ENCODE measurements around the gene MLPH. TPM values are rescaled to one million over a fixed set of nuclear protein-coding genes. Genes with fewer than 3 reads are reported as not detected.

MLPH gene
- total and polyA plus RNA-seq, 9 of the 15 experiments (the other 6 are each of a cell fraction or from before 2014, with no cell fraction given): 0.22 TPM; not detected in 8

- no peak for TF ChIP-seq ZBTB5 (IDR thresholded peaks at IDR 0.05)
- TF ChIP-seq PRMT5 (CRISPR knock-in tag; IDR thresholded peaks at IDR 0.05): no peak
- TF ChIP-seq KLF10 (CRISPR knock-in tag; IDR thresholded peaks at IDR 0.05): no peak
- no peak for TF ChIP-seq ESRRA (IDR thresholded peaks at IDR 0.05; ENCODE audit: borderline replicate concordance, low read depth)
- TF ChIP-seq ZC3H8 (IDR thresholded peaks at IDR 0.05): no peak
- no peak for TF ChIP-seq ATF4 (CRISPR knock-in tag; IDR thresholded peaks at IDR 0.05)
- no peak for TF ChIP-seq ZNF431 (CRISPR knock-in tag; IDR thresholded peaks at IDR 0.05)
- no peak for TF ChIP-seq EZH2 (IDR thresholded peaks at IDR 0.05; ENCODE audit: borderline replicate concordance, low read depth, low read length)
- no peak for TF ChIP-seq ZBTB1 (CRISPR knock-in tag; IDR thresholded peaks at IDR 0.05; ENCODE audit: borderline replicate concordance, low read depth)
- TF ChIP-seq ARID3A (IDR thresholded peaks at IDR 0.05; ENCODE audit: borderline replicate concordance, low read depth, low read length): no peak
- TF ChIP-seq SP1 (CRISPR knock-in tag; IDR thresholded peaks at IDR 0.05): no peak
- no peak for TF ChIP-seq FOS (IDR thresholded peaks at IDR 0.05; ENCODE audit: extremely low read depth, insufficient read length)
- TF ChIP-seq BRD9 (IDR thresholded peaks at IDR 0.05; ENCODE audit: low read depth, partially characterized antibody): no peak
- no peak for TF ChIP-seq MYNN (IDR thresholded peaks at IDR 0.05)
- TF ChIP-seq MYNN (CRISPR knock-in tag; IDR thresholded peaks at IDR 0.05): no peak
- no peak for TF ChIP-seq MAFF (IDR thresholded peaks at IDR 0.05; ENCODE audit: low read length)
- no peak for TF ChIP-seq ZNF217 (CRISPR knock-in tag; IDR thresholded peaks at IDR 0.05)
Observed at GRCh38 chr2:237490795-237491194, 3.7 kb downstream of the MLPH start (continued).

Measured in K562 (cell line).